ENCODE measurements around the gene TRPV5. TPM values are rescaled to one million over a fixed set of nuclear protein-coding genes. Genes with fewer than 3 reads are reported as not detected.

Gene TRPV5
- total and polyA plus RNA-seq, 2 donors (not counting 3 experiments of a cell fraction or from before 2014, with no cell fraction given): not detected

GRCh38 chr7:142868188-142868985, 65.2 kb downstream of the TRPV5 start:
- Histone ChIP-seq H3K9ac (replicated peaks; ENCODE audit: extremely low read depth, insufficient read depth, low read length) (no peak overlapping the region), H3K4me1 (ENCODE audit: control insufficient read depth, extremely low read depth, insufficient read depth, low read length) (no peaks in the 10 kb centered on the region), H3K27ac (ENCODE audit: insufficient read depth, low read depth, low read length) (no peak overlapping the region), H3K27me3 (ENCODE audit: control insufficient read depth in 2 of 2, insufficient read depth in 2 of 2, low read length in 2 of 2) (no peaks in the 10 kb centered on the region), H3K36me3 (ENCODE audit: control insufficient read depth in 2 of 2, extremely low read depth in 1 of 2, insufficient read depth in 2 of 2, low read length in 2 of 2) (no peaks in the 10 kb centered on the region), H3K9me1 (replicated peaks; ENCODE audit: control insufficient read depth, extremely low read depth, insufficient read depth, low read length) (no peaks in the 10 kb centered on the region), H3K9me3 (replicated peaks; ENCODE audit: control insufficient read depth, insufficient read depth, low read length) (no peaks in the 10 kb centered on the region), H3K79me2 (ENCODE audit: control insufficient read depth, insufficient read depth, low read length) (no peaks in the 10 kb centered on the region), H4K20me1 (replicated peaks; ENCODE audit: control insufficient read depth, extremely low read depth, insufficient read depth, low read length) (no peaks in the 10 kb centered on the region), H2AFZ (ENCODE audit: low read depth, low read length) (no peak overlapping the region), H3K4me2 (ENCODE audit: insufficient read depth, low read length) (no peak overlapping the region), H3K4me3 (replicated peaks in 1 of 3; ENCODE audit: insufficient read depth in 1 of 3, low read depth in 1 of 3, low read length in 3 of 3) (no peak overlapping the region)
- intact Hi-C loops (cut with micrococcal nuclease) (loop anchor here (1.0 kb wide), 1 partner anchor 38 kb away; no protein-coding TSS in a partner anchor), dilution Hi-C loops (cut with MboI; ENCODE audit: extremely low pct_ligation_motif_present, low sequenced_read_pairs) (no loop called here)
- ChIA-PET CTCF (interaction anchor here (0.7 to 2.8 kb wide), 3 partner anchors 236 to 333 kb away, joined by 5 to 16 read pairs (median 5); no protein-coding TSS in a partner anchor), POLR2A (no interaction called here)
- BruUV-seq (replicated peaks): no TSS peak
- no peak for DNase-seq (ENCODE audit: low read depth, low spot score)
- no peak for TF ChIP-seq MAX (IDR thresholded peaks at IDR 0.05; ENCODE audit: insufficient read depth, insufficient read length)
- TF ChIP-seq JUN (IDR thresholded peaks at IDR 0.05; ENCODE audit: borderline replicate concordance, insufficient read depth, insufficient read length, low read depth): no peak
- TF ChIP-seq POLR2A (IDR thresholded peaks at IDR 0.05; ENCODE audit: low read depth, low read length): no peak
- TF ChIP-seq POLR2AphosphoS5 (IDR thresholded peaks at IDR 0.05; ENCODE audit: insufficient read depth, low read depth, low read length): no peak
- no peak for TF ChIP-seq EZH2 (IDR thresholded peaks at IDR 0.05; ENCODE audit: borderline replicate concordance, low read depth, low read length, severe bottlenecking)
- TF ChIP-seq MYC (IDR thresholded peaks at IDR 0.05; ENCODE audit: low read depth, low read length): no peak
- no peak for TF ChIP-seq GATA2 (IDR thresholded peaks at IDR 0.05; ENCODE audit: insufficient read depth, insufficient read length, low read depth, low read length)
- no peak for TF ChIP-seq FOS (IDR thresholded peaks at IDR 0.05; ENCODE audit: borderline replicate concordance, insufficient read depth, low read length)
- no peak for TF ChIP-seq CTCF (IDR thresholded peaks at IDR 0.05; ENCODE audit: extremely low read depth in 1 of 2, insufficient read depth in 1 of 2, low read depth in 1 of 2, low read length in 2 of 2)
- no peak for FAIRE-seq
